ENCODE measurements around the gene ZBTB32.
A peak's percentile ranks its signal among the peaks of the same experiment; 100 is the strongest.

Gene ZBTB32

DNA sequence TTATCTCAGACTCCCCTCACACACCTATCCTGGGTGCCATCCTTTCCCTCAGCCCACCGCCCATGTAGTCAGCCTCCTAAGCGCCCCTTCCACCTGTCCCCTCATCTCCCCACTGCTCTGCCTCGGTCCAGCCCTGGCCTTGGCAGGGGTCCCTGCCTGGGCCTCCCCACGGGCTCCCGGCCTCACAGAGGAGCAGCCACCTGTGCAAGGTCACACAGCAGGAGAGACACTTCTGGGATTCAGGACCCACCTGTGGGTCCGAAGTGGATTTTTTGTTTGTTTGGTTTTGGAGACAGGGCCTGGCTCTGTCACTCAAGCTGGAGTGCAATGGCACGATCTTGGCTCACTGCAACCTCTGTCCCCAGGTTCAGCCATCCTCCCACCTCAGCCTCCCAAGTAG, 38.8 kb upstream of the ZBTB32 start:
- TF ChIP-seq, protein P1, sequence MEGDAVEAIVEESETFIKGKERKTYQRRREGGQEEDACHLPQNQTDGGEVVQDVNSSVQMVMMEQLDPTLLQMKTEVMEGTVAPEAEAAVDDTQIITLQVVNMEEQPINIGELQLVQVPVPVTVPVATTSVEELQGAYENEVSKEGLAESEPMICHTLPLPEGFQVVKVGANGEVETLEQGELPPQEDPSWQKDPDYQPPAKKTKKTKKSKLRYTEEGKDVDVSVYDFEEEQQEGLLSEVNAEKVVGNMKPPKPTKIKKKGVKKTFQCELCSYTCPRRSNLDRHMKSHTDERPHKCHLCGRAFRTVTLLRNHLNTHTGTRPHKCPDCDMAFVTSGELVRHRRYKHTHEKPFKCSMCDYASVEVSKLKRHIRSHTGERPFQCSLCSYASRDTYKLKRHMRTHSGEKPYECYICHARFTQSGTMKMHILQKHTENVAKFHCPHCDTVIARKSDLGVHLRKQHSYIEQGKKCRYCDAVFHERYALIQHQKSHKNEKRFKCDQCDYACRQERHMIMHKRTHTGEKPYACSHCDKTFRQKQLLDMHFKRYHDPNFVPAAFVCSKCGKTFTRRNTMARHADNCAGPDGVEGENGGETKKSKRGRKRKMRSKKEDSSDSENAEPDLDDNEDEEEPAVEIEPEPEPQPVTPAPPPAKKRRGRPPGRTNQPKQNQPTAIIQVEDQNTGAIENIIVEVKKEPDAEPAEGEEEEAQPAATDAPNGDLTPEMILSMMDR (IDR thresholded peaks at IDR 0.05; ENCODE audit: extremely low read depth, missing control alignments) = no peak
- no peak for DNase-seq (ENCODE audit: low spot score)

DNA sequence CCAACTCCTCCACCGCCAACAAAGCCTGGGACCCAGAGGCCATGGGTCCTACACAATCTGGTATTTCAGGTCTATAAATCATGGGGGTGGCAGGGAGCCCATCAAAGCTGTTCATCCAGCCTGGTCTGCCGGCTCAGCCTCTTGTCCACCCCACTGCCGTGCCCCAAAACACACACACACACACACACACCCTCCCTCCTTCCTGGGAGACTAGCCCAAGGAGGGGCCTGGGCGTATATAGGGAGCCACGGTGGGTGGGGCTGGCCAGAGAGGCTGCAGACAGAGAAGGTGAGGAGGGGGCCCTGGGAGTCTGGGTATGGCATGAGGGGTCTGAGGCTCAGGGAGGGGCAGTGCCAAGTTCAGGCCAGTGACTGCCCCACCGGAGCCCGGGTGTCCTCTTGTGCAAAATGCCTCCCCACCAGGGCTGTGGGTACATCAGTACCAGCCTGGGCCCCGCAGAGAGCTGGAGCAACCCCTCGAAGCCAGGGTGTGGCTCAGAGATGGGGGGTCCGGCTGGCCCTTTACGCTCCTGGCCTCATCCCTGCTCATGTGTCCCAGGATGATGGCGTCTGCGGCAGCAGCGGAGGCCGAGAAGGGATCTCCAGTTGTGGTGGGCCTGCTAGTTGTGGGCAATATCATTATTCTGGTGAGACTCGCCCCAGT, 38.0 kb upstream of the ZBTB32 start, which contains the start of gene UPK1A:
Gene UPK1A (plus strand): TSS at position 267 of the 663 bp plus-strand sequence. CDS start 296 bp downstream, at position 563.
- no peak for DNase-seq (ENCODE audit: low spot score)
- TF ChIP-seq, protein P1 (IDR thresholded peaks at IDR 0.05; ENCODE audit: extremely low read depth, missing control alignments) = no peak

DNA sequence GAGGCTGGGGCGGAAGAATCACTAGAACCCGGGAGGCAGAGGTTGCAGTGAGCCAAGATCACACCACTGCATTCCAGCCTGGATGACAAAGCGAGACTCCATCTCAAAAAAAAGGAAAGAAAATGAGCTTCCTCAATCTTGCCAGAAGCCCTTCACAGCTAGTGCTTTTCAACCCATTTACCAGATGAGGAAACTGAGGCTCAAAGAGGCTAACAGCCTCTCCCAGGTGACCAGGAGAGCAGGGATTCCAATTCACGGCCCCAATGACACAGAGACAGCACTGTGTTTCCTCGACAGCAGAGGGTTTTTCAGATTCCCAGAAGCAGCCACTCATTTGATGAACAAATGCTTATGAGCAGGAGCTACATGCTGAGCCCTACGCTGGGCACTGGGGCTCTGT, 34.8 kb upstream of the ZBTB32 start:
- no peak for DNase-seq (ENCODE audit: low spot score)
- TF ChIP-seq, protein P1 (IDR thresholded peaks at IDR 0.05; ENCODE audit: extremely low read depth, missing control alignments) = no peak

DNA sequence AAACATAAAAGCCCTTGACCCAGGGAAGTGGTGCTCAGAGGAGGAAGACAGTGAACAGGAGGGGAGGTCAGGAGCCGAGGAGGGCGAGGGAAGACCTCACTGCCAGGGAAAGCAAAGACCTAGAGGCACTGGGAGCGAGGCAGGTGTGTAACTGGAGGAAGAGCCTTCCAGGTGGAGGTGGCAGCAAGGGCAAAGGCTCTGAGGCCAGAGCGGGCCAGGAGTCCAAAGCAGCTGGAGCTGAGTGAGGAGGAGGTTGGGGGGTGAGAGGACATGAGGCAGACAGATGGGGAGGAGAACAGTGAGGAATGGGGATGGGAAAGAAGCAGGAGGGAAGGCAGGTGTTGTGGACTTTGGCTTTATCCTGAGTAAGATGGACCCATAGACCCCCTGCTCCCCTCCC, 34.4 kb upstream of the ZBTB32 start:
- TF ChIP-seq, protein P1 (IDR thresholded peaks at IDR 0.05; ENCODE audit: extremely low read depth, missing control alignments) = no peak
- no peak for DNase-seq (ENCODE audit: low spot score)

DNA sequence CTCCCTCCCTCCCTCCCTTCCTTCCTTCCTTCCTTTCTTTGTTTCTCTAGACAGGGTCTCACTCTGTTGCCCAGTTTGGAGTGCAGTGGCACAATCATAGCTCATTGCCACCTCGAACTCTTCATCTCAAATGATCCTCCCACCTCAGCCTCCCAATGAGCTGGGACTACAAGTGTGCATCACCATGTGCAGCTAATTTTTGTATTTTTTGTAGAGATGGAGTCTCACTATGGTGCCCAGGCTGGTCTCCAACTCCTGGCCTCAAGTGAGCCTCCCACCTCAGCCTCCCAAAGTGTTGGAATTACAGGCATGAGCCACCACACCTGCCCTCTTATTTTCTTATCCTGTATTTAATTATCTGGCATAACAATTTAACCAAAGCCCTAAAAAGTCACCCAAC, 33.7 kb upstream of the ZBTB32 start:
- DNase-seq (ENCODE audit: low spot score) = no peak
- TF ChIP-seq, protein P1 (IDR thresholded peaks at IDR 0.05; ENCODE audit: extremely low read depth, missing control alignments) = no peak

DNA sequence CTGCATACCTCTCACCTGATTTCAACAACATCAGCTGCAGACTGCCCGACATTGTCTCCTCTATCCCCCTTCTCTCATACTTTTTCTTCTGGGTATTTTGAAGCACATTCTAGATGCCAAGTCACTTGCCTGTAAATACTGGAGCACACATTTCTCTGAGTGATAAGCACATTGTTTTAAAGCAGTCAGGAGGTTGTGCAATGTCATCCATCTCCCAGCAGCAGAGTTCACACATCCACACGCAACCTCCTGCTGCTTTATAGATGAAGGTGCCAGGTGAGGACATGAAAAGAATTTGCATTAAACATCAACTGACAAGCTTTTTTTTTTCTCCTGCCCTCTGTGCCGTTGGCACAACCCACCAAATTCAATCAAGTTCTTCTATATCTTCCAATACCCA, 32.5 kb upstream of the ZBTB32 start:
- TF ChIP-seq, protein P1 (IDR thresholded peaks at IDR 0.05; ENCODE audit: extremely low read depth, missing control alignments) = no peak
- DNase-seq (ENCODE audit: low spot score) = no peak

DNA sequence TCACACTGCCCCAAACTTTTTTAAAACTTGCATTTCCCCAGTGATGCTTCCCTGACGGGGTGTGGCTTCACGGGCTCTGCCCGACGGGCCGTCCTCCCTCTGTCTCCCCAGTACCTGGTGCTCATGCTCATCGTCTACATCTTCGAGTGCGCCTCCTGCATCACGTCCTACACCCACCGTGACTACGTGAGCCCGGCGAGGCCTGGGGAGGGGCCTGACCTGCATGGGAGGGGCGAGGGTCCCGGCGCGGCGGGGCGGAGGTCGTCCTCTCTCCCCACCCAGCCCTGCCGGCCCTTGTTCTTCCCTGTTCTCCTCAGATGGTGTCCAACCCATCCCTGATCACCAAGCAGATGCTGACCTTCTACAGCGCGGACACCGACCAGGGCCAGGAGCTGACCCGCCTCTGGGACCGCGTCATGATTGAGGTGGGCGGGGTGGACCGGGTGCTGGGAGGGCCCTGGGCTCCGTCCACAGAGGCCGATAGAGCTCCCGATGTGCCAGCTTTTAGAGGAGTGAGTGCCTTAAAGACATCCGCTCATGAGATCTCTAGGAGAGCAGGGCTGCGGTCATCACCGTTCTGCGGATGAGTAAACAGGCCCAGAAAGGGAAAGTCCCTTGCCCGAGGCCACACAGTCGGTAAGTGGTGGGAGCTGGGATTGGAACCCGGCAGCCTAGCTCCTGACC, 31.1 kb upstream of the ZBTB32 start:
- DNase-seq (ENCODE audit: low spot score) = peak; percentile 79
- TF ChIP-seq, protein P1 (IDR thresholded peaks at IDR 0.05; ENCODE audit: extremely low read depth, missing control alignments) = no peak
